GM12878 (cell line): ENCODE measurements around the gene CEACAM3. TPM values are rescaled to one million over a fixed set of nuclear protein-coding genes. Genes with fewer than 3 reads are reported as not detected.

ENCODE experiments used
- ATAC-seq: fragments of 200-7000 bp; cut with Tn5 transposase; 3 replicates; pipeline ENCODE4 v1.9.1; 2020; ENCODE audit warnings: mild to moderate bottlenecking, moderate library complexity
- BruUV-seq: library from RNA; stranded (reverse); fragments of 400-500 nt; replicated peaks from 2 replicates; lab custom pipeline; 2021; lab: Mats Ljungman, UMichigan
- CTCF ChIA-PET: fragments of 300-600 bp; sonication (Branson Sonifier 250); formaldehyde crosslinking; extraction: SDS; loops from one replicate; lab custom pipeline; 2021; ENCODE audit warnings: inconsistent platforms; lab: Yijun Ruan, JAX
- POLR2A ChIA-PET: fragments of 350-600 bp; formaldehyde crosslinking; extraction: SDS; loops from one replicate; lab custom pipeline; 2021; ENCODE audit warnings: inconsistent platforms; lab: Charles Lee
- RAD21 ChIA-PET: fragments of 300-600 bp; sonication (Branson Sonifier 250); formaldehyde crosslinking; loops from one replicate; lab custom pipeline; 2023; ENCODE audit warnings: antibody characterized with exemption; ENCODE audit not compliant: unreplicated experiment; lab: Charles Lee
- SMC1A ChIA-PET: fragments of 300-600 bp; sonication (Branson Sonifier 250); formaldehyde crosslinking; loops from one replicate; lab custom pipeline; 2023; ENCODE audit not compliant: unreplicated experiment, uncharacterized antibody; lab: Charles Lee
- DNase-seq: peaks from one replicate; pipeline ENCODE4 v3.0.0-alpha.2; 2011; ENCODE audit warnings: low read depth, low spot score
- FAIRE-seq: peaks from 3 replicates; lab custom pipeline; 2011; peaks lifted over from hg19 to GRCh38; lab: Jason Lieb, UNC
- H2AFZ ChIP-seq: 2 replicates; pipeline ENCODE4 v1.6.0; 2011; ENCODE audit warnings: low read depth, low read length, control low read depth; ENCODE audit not compliant: control insufficient read depth
- H3K27ac ChIP-seq: 2 replicates; pipeline ENCODE4 v1.5.1; 2011; ENCODE audit warnings: control low read depth; ENCODE audit not compliant: control insufficient read depth, insufficient read depth
- H3K27me3 ChIP-seq, 2 experiments: replicated peaks in 1 of 2; 2 replicates each; pipeline versions ENCODE4 v1.6.0 to v1.6.1; 2011; ENCODE audit warnings: low read length in 1 of 2; ENCODE audit not compliant: control insufficient read depth in 2 of 2, insufficient read depth in 2 of 2
- H3K36me3 ChIP-seq, 2 experiments: 2 replicates each; pipeline ENCODE4 v1.5.1; 2011; ENCODE audit warnings: low read length in 1 of 2; ENCODE audit not compliant: control insufficient read depth in 2 of 2, insufficient read depth in 2 of 2
- H3K4me1 ChIP-seq: 2 replicates; pipeline ENCODE4 v1.6.1; 2011; ENCODE audit warnings: mild to moderate bottlenecking, low read length, moderate library complexity, mixed read lengths; ENCODE audit not compliant: control insufficient read depth, insufficient read depth
- H3K4me2 ChIP-seq: 2 replicates; pipeline ENCODE4 v1.6.0; 2011; ENCODE audit warnings: control low read depth; ENCODE audit not compliant: control insufficient read depth, insufficient read depth
- H3K4me3 ChIP-seq: fragments of 200-600 bp; sonication (generic); 2 replicates; pipeline ENCODE4 v1.5.1; 2016
- H3K79me2 ChIP-seq: 2 replicates; pipeline ENCODE4 v1.6.0; 2011; ENCODE audit warnings: low read length; ENCODE audit not compliant: control insufficient read depth, insufficient read depth
- H3K9ac ChIP-seq: 2 replicates; pipeline ENCODE4 v1.8.0; 2011; ENCODE audit warnings: low read length, control low read depth, mixed read lengths; ENCODE audit not compliant: control insufficient read depth, insufficient read depth
- H3K9me3 ChIP-seq: replicated peaks from 3 replicates; pipeline ENCODE4 v1.5.1; 2011; ENCODE audit warnings: mild to moderate bottlenecking, low read length; ENCODE audit not compliant: control insufficient read depth, insufficient read depth
- H4K20me1 ChIP-seq: 2 replicates; pipeline ENCODE4 v1.6.0; 2011; ENCODE audit not compliant: control insufficient read depth, insufficient read depth
- ATF3 ChIP-seq: IDR thresholded peaks from 2 replicates; pipeline ENCODE4 v1.6.1; 2011; ENCODE audit warnings: low read depth, mild to moderate bottlenecking, low read length, moderate library complexity, borderline replicate concordance; ENCODE audit errors: extremely low read depth
- EP300 ChIP-seq, 2 experiments: fragments of 150-350 bp in 1 of 2; IDR thresholded peaks; 2 replicates each; pipeline ENCODE4 v1.6.1; 2011 to 2012; ENCODE audit warnings: low read depth in 2 of 2, low read length in 2 of 2, borderline replicate concordance in 1 of 2, improper control_type of control experiment in 1 of 2, inconsistent platforms in 1 of 2; ENCODE audit not compliant: control insufficient read depth in 1 of 2
- FOS ChIP-seq: IDR thresholded peaks from 3 replicates; pipeline ENCODE4 v1.6.1; 2011; ENCODE audit warnings: borderline replicate concordance; ENCODE audit not compliant: insufficient read length; ENCODE audit errors: extremely low read depth
- GATAD2B ChIP-seq: fragments of 450-650 bp; conservative IDR thresholded peaks from 2 replicates; pipeline ENCODE4 v1.6.1; 2017; ENCODE audit warnings: low read depth, mild to moderate bottlenecking, moderate library complexity
- HDAC6 ChIP-seq: fragments of 200-600 bp; sonication (generic); IDR thresholded peaks from one replicate; pipeline ENCODE4 v1.8.0; 2017; ENCODE audit warnings: antibody characterized with exemption; ENCODE audit not compliant: unreplicated experiment
- NBN ChIP-seq: fragments of 450-650 bp; IDR thresholded peaks from 2 replicates; pipeline ENCODE4 v1.6.1; 2016
- NFYB ChIP-seq: IDR thresholded peaks from 2 replicates; pipeline ENCODE4 v1.6.1; 2011; ENCODE audit warnings: low read depth, mild to moderate bottlenecking, low read length, improper control_type of control experiment, moderate library complexity; ENCODE audit not compliant: insufficient read depth
- RB1 ChIP-seq: fragments of 450-650 bp; formaldehyde crosslinking; IDR thresholded peaks from 2 replicates; pipeline ENCODE4 v1.6.1; 2017; ENCODE audit warnings: mild to moderate bottlenecking, borderline replicate concordance
- SPI1 ChIP-seq: IDR thresholded peaks from 2 replicates; pipeline ENCODE4 v1.6.1; 2011; ENCODE audit warnings: low read depth, mild to moderate bottlenecking, low read length, moderate library complexity, borderline replicate concordance; ENCODE audit not compliant: insufficient read depth
- STAT1 ChIP-seq: fragments of 450-650 bp; conservative IDR thresholded peaks from 2 replicates; pipeline ENCODE4 v1.6.1; 2014; ENCODE audit warnings: antibody characterized with exemption, mild to moderate bottlenecking
- ZNF274 ChIP-seq: IDR thresholded peaks from one replicate; pipeline ENCODE4 v1.8.0; 2011; ENCODE audit not compliant: insufficient read length, insufficient read depth
- WGBS: methylation state at CpG from one replicate; pipeline ENCODE4 v1.1.6; 2016; ENCODE audit warnings: low lambda C conversion rate; ENCODE audit not compliant: insufficient replicate concordance, insufficient coverage; ENCODE audit errors: missing lambda C conversion rate; 5-methylcytosine and 5-hydroxymethylcytosine counted together
- in situ Hi-C: fragments of 300-500 bp; cut with MboI; formaldehyde crosslinking; loops from 9 replicates; pipeline ENCODE4 v1.14.3; 2018; ENCODE audit warnings: mixed read lengths
- intact Hi-C: fragments of 100-400 bp; cut with micrococcal nuclease; formaldehyde crosslinking; loops from one replicate; pipeline ENCODE4 v1.14.2; 2022; ENCODE audit not compliant: unreplicated experiment
- polyA plus RNA-seq, 11 experiments: library from polyadenylated mRNA; depleted of rRNA in 4 of 11; unstranded in 6 of 11; stranded (reverse) in 5 of 11; fragments of >200 nt; fragmentation: Nextera tagmentation in 4 of 11; fragmentation: Illumina TruSeq in 1 of 11; extraction: Ambion mirVana in 4 of 11; extraction: Trizol in 1 of 11; gene quantifications; 1 replicate in 1 of 11; 2 replicates in 10 of 11; pipeline versions ENCODE4 v1.2.1 to v1.2.3, GENCODE V29; 2011 to 2016; ENCODE audit warnings: inconsistent platforms in 2 of 11, missing spikeins in 2 of 11, low read depth in 1 of 11
- total RNA-seq, 4 experiments: library from RNA; depleted of rRNA in 3 of 4; stranded (reverse); fragments of >200 nt in 3 of 4; fragmentation: Illumina TruSeq in 1 of 4; extraction: Trizol in 1 of 4; gene quantifications; 2 replicates each; pipeline versions ENCODE4 v1.2.1 to v1.2.3, GENCODE V29; 2013 to 2021

Gene CEACAM3
- total and polyA plus RNA-seq, 10 of the 15 experiments (the other 5 are each of a cell fraction or from before 2014, with no cell fraction given), result not detected

DNA sequence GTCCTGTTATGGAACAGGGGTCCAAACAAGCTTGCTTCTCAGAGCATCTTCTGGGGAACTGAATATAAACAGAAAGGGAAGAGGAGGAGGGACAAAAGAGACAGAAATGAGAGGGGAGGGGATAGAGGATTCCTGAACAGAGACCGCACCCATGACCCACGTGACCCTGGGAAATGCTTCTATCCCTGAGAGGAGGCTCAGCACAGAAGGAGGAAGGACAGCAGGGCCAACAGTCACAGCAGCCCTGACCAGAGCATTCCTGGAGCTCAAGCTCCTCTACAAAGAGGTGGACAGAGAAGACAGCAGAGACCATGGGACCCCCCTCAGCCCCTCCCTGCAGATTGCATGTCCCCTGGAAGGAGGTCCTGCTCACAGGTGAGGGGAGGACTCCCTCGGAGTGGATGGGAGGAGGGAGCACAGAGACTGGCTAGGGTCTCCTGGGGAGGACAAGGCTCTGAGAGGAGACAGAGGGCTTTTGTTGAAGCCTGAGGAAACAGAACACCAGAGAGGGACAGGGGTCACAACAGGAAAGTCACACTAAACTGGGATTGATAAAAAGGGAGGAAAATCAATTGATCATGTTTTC lies 41.0 kb upstream of the CEACAM3 start, which contains the start of gene CEACAM6:
Gene CEACAM6 (plus strand): TSS at position 203 of the 586 bp plus-strand sequence. CDS start 109 bp downstream, at position 312.
- H3K27ac ChIP-seq, result no peak within 1 kb of the TSS
- TF ChIP-seq HDAC6, result no peak
- TF ChIP-seq ZNF274, result no peak
- TF ChIP-seq FOS, result no peak
- TF ChIP-seq ATF3, result no peak
- TF ChIP-seq EP300 (IDR thresholded peaks at IDR 0.05; ENCODE audit: borderline replicate concordance in 1 of 2, control insufficient read depth in 1 of 2, low read depth in 2 of 2, low read length in 2 of 2), result no peak
- TF ChIP-seq STAT1, result no peak
- TF ChIP-seq NBN, result no peak
- no peak for TF ChIP-seq GATAD2B
- no peak for TF ChIP-seq RB1
- TF ChIP-seq SPI1, result no peak
- TF ChIP-seq NFYB, result no peak
- intact Hi-C loops, result no loop called here
- no peaks in the 10 kb centered on the region for H4K20me1 ChIP-seq
- DNase-seq (no peak), ATAC-seq (no peak), FAIRE-seq (no peak)
- WGBS, result 6% methylated on average over 3 of the region's 3 CpGs
- no peaks in the 10 kb centered on the region for H3K36me3 ChIP-seq
- H3K4me2 ChIP-seq, result no peak within 1 kb of the TSS
- BruUV-seq, result no TSS peak
- ChIA-PET SMC1A (interaction anchor here (0.9 to 3.1 kb wide), 2 partner anchors 30 to 31 kb away, joined by 3 to 13 read pairs; no protein-coding TSS in a partner anchor), RAD21 (no interaction called here), POLR2A (no interaction called here), CTCF (interaction anchor here (0.5 to 7.7 kb wide), 7 partner anchors 9 to 113 kb away, joined by 3 to 76 read pairs (median 17); partner anchors contain the start of gene CEACAM3)
- no peak within 1 kb of the TSS for H2AFZ ChIP-seq
- no peaks in the 10 kb centered on the region for H3K4me1 ChIP-seq
- no peaks in the 10 kb centered on the region for H3K79me2 ChIP-seq
- H3K4me3 ChIP-seq, result no peak within 1 kb of the TSS
- no peak within 1 kb of the TSS for H3K9ac ChIP-seq
- no peaks in the 10 kb centered on the region for H3K9me3 ChIP-seq
- peaks cover 0 to 2% of the 10 kb centered on the region in 2 experiments; a peak in 2 of 4 replicates for H3K27me3 ChIP-seq
- in situ Hi-C loops, result no loop called here
